22Rv1 (cell line): ENCODE data around the gene NSD1.

Experiments
- H3K27ac ChIP-seq: fragments of 450-650 bp; 2 replicates; pipeline ENCODE4 v1.5.1; 2017
- ZFX ChIP-seq: fragments of 450-650 bp; IDR thresholded peaks from 2 replicates; pipeline ENCODE4 v1.6.1; 2017; ENCODE audit warnings: antibody characterized with exemption, borderline replicate concordance
- TF ChIP-seq, protein P1 (sequence below): fragments of 450-650 bp; IDR thresholded peaks from 2 replicates; pipeline ENCODE4 v1.5.1; 2017; ENCODE audit warnings: mild to moderate bottlenecking

NSD1 gene

GRCh38 chr5:177334155-177334551 is 200.6 kb downstream of the NSD1 start:
- H3K27ac ChIP-seq: no peak overlapping the region
- TF ChIP-seq ZFX: no peak
- TF ChIP-seq, protein P1, sequence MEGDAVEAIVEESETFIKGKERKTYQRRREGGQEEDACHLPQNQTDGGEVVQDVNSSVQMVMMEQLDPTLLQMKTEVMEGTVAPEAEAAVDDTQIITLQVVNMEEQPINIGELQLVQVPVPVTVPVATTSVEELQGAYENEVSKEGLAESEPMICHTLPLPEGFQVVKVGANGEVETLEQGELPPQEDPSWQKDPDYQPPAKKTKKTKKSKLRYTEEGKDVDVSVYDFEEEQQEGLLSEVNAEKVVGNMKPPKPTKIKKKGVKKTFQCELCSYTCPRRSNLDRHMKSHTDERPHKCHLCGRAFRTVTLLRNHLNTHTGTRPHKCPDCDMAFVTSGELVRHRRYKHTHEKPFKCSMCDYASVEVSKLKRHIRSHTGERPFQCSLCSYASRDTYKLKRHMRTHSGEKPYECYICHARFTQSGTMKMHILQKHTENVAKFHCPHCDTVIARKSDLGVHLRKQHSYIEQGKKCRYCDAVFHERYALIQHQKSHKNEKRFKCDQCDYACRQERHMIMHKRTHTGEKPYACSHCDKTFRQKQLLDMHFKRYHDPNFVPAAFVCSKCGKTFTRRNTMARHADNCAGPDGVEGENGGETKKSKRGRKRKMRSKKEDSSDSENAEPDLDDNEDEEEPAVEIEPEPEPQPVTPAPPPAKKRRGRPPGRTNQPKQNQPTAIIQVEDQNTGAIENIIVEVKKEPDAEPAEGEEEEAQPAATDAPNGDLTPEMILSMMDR: no peak

- TF ChIP-seq, protein P1: no peak
- no peak for TF ChIP-seq ZFX
- no peak overlapping the region for H3K27ac ChIP-seq
Measured at GRCh38 chr5:177334781-177335700, 201.5 kb downstream of the NSD1 start.

DNA sequence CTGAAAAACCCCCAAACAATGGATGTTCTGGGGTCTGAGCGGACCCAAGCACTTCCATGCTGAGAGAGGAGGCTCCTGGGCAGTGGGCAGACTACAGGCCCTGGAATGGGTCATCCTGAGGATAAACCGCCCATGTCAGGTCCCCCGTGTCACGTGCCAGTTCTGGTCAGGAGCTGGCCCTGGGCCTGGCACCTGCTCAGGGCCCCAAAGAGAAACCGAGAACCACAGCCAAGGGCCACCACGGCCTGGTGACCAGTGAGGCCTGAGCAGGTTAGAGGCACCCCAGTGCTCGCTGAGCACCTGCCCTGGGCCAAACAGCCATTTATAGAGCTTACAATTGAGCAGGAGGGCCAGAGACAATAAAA is 202.1 kb downstream of the NSD1 start:
- no peak overlapping the region for H3K27ac ChIP-seq
- TF ChIP-seq ZFX: no peak
- TF ChIP-seq, protein P1: no peak

- TF ChIP-seq ZFX: no peak
- TF ChIP-seq, protein P1: peak; percentile 56
Measured at GRCh38 chr5:177336112-177336511, 202.5 kb downstream of the NSD1 start.

GRCh38 chr5:177336603-177337494 is 203.3 kb downstream of the NSD1 start:
- no peak overlapping the region for H3K27ac ChIP-seq
- TF ChIP-seq, protein P1: no peak
- TF ChIP-seq ZFX: no peak

More at GRCh38 chr5:177336112-177336511, 202.5 kb downstream of the NSD1 start:
- no peak overlapping the region for H3K27ac ChIP-seq

DNA sequence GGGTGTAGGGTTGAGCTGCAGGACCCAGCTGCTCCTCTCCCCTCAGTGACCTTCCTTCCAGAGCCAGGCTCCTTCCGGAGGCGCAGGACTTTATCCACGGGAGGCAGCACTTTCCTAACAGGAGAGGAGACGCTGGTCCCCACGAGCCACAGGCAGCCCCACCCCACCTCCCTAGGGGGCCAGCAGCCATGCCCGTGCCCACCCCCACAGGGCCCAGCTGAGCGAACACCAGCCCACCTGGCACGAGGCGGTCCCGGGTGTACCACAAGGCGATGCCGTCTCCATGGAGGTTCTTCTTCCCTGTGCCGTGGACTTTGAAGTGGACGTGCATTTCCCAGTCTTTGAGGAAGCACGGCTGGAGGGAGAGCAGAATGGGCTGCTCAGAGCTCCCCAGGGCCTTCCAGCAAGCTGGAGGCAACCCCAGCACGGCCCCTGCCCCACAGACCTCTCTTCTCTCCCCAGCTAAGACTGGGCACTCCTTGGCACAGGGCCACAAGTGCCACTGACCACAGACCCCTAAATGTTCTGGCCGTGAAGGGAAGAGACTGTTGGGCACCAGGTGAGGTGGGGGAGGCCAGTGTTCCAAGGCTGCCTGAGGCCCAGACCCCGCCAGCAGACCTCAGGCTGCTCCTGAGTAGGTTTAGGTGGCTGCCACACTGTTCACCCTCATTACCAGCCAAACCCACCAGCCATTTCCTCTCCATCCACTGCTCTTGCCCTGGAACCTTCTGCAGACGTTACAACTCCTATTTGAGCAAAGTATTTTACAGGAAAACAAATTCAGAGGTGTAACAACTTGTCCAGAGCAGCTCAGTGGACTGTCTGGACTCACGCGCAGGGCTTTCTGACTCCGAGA is 204.9 kb downstream of the NSD1 start:
- TF ChIP-seq ZFX: no peak
- peak overlapping the region; percentile 31; the same call in 1 of the 2 replicates for H3K27ac ChIP-seq
